Activated T-helper 1 cell treated with anti-CD3 and anti-CD28 coated beads, Interleukin-2, amount 50 U/mL, for 16 hours (primary cell): Measurements from ENCODE around the gene RAB11FIP4.

ENCODE experiments used
- DNase-seq, 2 donors: peaks; one replicate each; pipeline ENCODE4 v3.0.0-alpha.2; 2020; ENCODE audit warnings: low read depth in 1 of 2, low spot score in 1 of 2

RAB11FIP4 gene

GRCh38 chr17:31386542-31387075, 4.9 kb upstream of the RAB11FIP4 start:
- DNase-seq = no peak

DNA sequence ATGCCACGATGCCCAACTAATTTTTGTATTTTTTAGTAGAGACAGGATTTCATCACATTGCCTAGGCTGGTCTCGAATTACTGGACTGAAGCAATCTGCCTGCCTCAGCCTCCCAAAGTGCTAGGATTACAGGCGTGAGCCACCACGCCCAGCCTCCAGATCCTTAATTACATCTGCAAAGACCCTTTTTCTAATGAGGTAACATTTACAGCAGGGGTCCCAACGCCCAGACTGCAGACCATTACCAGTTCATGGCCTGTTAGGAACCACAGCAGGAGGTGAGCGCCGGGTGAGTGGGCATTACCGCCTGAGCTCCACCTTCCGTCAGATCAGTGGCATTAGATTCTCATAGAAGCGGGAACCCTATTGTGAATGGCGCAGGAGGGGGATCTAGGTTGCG, 4.0 kb upstream of the RAB11FIP4 start:
- no peak for DNase-seq

GRCh38 chr17:31388351-31388750, 3.1 kb upstream of the RAB11FIP4 start:
- DNase-seq = no peak

DNA sequence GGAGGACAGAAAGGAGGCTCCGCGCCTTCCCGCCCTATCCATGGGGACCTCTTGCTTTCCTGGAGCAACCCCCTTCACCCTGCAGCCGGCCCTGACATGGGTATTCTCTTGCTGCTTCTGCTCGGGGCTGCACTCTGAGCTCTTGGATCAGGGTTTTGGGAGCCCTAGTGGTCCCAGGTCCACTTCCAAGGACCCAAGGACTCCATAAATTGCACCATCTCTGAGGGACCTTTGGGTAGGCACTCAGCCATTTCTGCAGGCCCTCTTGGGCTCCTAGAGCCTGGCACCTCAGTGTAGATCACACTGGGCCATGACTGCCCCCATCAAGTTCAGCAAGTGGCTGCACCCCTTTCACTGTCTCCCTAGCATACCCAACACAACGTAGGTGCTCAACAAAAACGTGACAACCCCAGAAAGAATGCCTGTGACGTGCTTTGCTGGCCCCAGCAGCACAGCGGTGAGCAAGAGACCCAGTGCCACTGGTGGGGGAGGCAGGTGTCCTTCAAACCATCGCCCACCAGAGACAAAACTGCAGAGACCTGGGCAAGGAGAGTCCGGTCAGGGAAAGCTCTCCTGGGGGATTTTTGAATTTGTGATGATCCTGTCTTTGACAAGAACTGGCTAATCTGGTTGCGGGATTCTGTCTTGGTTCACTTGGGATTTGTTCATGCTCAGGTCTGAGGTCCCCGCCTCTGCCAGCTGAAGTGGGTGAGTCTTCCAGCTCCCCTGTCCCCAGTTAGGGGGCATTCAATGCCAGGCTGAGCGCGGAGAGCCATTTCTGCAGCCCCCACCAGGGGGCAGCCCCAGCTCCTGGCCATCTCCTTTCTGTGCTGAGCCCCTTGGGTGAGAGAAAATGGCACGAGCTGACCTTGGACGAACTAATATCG, 2.5 kb upstream of the RAB11FIP4 start:
- DNase-seq = no peak

GRCh38 chr17:31389657-31390381, 1.7 kb upstream of the RAB11FIP4 start:
- no peak for DNase-seq

DNA sequence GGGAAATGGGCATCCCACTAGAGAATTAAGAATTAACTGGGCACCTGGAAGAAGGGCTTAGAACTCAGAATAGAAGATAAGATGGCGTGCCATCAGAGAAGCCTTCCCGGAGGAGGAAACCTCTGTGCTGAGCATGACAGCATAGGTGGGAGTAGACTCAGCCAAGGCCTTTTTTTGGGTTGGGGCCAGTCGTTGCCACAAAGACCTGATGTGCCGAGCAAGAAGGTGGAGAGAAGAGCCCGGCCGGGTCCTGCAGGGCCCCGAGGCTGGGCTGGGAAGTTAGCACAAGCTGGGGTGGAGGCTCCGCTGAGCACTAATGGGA, 1.1 kb upstream of the RAB11FIP4 start:
- DNase-seq = no peak

DNA sequence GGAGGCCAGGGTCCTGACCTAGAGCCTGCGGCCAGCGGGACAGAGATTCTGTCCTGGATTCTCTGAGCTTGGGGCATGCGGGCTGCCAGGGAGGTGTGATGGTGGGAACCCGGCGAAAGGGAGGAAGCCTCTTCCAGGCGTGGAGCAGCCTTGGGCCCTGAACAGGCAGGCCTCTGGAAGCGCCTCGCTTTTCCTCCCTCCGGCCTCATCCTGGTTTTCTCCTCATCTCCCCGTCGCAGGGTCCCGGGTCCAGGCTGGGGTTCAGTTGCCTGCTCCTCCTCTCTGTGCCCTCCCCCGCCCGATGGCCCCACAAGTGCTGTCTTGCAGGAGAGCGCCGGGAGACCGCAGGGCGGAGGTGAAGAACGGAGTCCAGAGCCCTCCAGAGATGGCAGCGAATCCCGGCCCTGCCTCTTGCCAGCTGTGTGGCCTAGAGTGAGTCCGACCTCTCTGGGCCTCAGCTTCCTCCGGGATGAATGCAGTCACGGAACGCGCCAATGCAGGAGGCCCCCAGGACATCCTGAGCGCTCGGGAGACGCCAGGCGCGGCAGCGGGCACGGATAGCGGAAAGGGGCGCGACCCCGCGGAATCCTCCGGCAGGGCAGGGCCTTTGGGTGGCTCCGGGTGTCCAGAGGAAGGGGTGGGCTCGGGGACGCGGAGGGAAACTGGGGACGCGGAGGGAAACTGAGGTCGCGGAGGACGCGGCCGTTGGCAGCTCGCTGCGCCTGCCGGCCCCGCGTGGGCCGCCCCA, 553 bp upstream of the RAB11FIP4 start:
- no peak for DNase-seq

GRCh38 chr17:31392002-31392855, 754 bp downstream of the RAB11FIP4 start:
- no peak for DNase-seq

GRCh38 chr17:31392856-31393748, 1.6 kb downstream of the RAB11FIP4 start:
- no peak for DNase-seq

GRCh38 chr17:31393749-31394146, 2.3 kb downstream of the RAB11FIP4 start:
- DNase-seq = no peak

GRCh38 chr17:31394544-31394943, 3.1 kb downstream of the RAB11FIP4 start:
- DNase-seq = no peak

- DNase-seq = no peak
Observed at GRCh38 chr17:31397256-31397939, 5.9 kb downstream of the RAB11FIP4 start.

DNA sequence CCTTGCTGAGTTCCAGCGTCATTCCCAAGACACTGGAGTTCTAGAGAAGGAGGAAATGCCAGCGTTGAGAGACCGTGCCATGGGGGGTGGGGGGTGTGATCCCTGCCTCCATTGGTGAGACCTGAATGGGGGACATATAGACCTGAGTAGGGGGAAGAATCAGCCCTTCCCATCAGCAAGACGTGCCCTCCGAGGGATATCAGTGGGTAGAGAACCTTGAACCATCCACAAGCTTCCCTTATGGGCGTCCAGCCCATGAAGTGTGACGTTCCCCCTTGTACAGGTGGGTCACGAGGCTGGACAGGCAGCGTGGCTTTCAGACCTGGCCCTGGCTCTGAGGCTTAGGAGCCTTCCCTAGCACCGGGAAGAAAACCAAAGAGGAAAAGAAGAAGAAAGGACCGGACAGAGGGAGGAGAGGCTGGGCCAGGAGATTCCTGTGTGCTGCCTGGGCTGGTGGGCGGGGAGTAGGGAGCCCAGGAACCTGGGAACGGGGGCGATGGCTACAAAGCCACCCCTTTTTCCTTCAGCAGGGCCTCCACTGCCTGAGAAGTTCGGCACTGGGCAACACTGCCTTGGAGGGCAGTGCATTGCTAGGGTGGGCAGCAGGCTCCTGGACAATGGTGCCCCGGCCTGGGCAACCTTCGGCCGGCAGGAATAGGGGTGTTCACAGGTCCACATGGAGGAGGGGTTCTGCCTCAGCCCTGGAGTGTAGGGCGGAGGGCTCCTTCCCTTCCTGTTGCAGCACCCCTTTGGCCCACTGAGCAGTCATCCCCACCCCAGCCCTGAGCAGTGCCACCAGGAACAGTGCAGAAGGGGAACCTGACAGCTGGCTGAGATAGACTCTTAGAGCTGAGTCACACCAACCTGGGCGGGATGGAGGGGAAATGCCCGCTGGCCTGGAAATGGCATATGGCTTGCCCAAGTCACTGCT, 7.2 kb downstream of the RAB11FIP4 start:
- no peak for DNase-seq

- DNase-seq = no peak
Observed at GRCh38 chr17:31400481-31400950, 9.0 kb downstream of the RAB11FIP4 start.

GRCh38 chr17:31401456-31402254, 10.2 kb downstream of the RAB11FIP4 start:
- DNase-seq = no peak

GRCh38 chr17:31404028-31404949, 12.8 kb downstream of the RAB11FIP4 start:
- no peak for DNase-seq
